WTC11 (cell line): ENCODE results near the gene FAM120AOS. TPM values are rescaled to one million over a fixed set of nuclear protein-coding genes. Genes with fewer than 3 reads are reported as not detected.

Source experiments
- ATAC-seq: fragments of 200-7000 bp; cut with Tn5 transposase; 2 replicates; pipeline ENCODE4 v1.10.0; 2021; ENCODE audit warnings: mild to moderate bottlenecking, moderate library complexity
- CTCF ChIA-PET: fragments of 300-600 bp; sonication (Branson Sonifier 250); formaldehyde crosslinking; loops from one replicate; lab custom pipeline; 2021; ENCODE audit warnings: antibody characterized with exemption; lab: Charles Lee
- POLR2A ChIA-PET: fragments of 350-600 bp; sonication (Branson Sonifier 250); formaldehyde crosslinking; loops from one replicate; lab custom pipeline; 2021; ENCODE audit warnings: antibody characterized with exemption; lab: Charles Lee
- DNase-seq: peaks from one replicate; pipeline ENCODE4 v3.0.0; 2021; ENCODE audit warnings: low spot score
- H3K27ac Mint-ChIP-seq: 2 replicates; pipeline ENCODE4 v1.8.0; 2021; ENCODE audit warnings: mixed read lengths
- H3K27me3 Mint-ChIP-seq: 2 replicates; pipeline ENCODE4 v1.8.0; 2021; ENCODE audit warnings: low read depth, mild to moderate bottlenecking, moderate library complexity, mixed read lengths
- H3K36me3 Mint-ChIP-seq: 2 replicates; pipeline ENCODE4 v1.8.0; 2021; ENCODE audit warnings: mixed read lengths
- H3K4me1 Mint-ChIP-seq: 2 replicates; pipeline ENCODE4 v1.8.0; 2022; ENCODE audit warnings: mixed read lengths
- H3K4me3 Mint-ChIP-seq: 2 replicates; pipeline ENCODE4 v1.8.0; 2021; ENCODE audit warnings: mild to moderate bottlenecking, moderate library complexity, mixed read lengths
- H3K9me3 Mint-ChIP-seq: 2 replicates; pipeline ENCODE4 v1.8.0; 2021; ENCODE audit warnings: mixed read lengths
- ELF4 ChIP-seq: sonication (generic); formaldehyde crosslinking; IDR thresholded peaks from 2 replicates; pipeline ENCODE4 v1.8.1; 2022; ENCODE audit warnings: low read depth, mild to moderate bottlenecking, moderate library complexity, missing genetic modification reagents
- FOXP1 ChIP-seq: sonication (generic); formaldehyde crosslinking; IDR thresholded peaks from 2 replicates; pipeline ENCODE4 v1.8.0; 2022; ENCODE audit warnings: missing genetic modification reagents, mild to moderate bottlenecking, moderate library complexity, borderline replicate concordance
- HMGA2 ChIP-seq: fragments of 250-450 bp; sonication (Bioruptor Pico); IDR thresholded peaks from 2 replicates; pipeline ENCODE4 v1.4.0; 2021; ENCODE audit warnings: mild to moderate bottlenecking, moderate library complexity
- KAT7 ChIP-seq: sonication (generic); formaldehyde crosslinking; IDR thresholded peaks from 2 replicates; pipeline ENCODE4 v1.8.1; 2023; ENCODE audit warnings: missing genetic modification reagents, mild to moderate bottlenecking, borderline replicate concordance
- MXD4 ChIP-seq: fragments of 250-450 bp; sonication (Bioruptor Pico); IDR thresholded peaks from 2 replicates; pipeline ENCODE4 v1.8.0; 2021; ENCODE audit warnings: mild to moderate bottlenecking, moderate library complexity, borderline replicate concordance
- NFATC4 ChIP-seq: fragments of 250-450 bp; sonication (Bioruptor Pico); IDR thresholded peaks from 2 replicates; pipeline ENCODE4 v1.9.0; 2021; ENCODE audit warnings: mild to moderate bottlenecking
- NFE2L1 ChIP-seq: sonication (generic); formaldehyde crosslinking; IDR thresholded peaks from 2 replicates; pipeline ENCODE4 v1.8.1; 2023; ENCODE audit warnings: missing genetic modification reagents
- NR3C1 ChIP-seq: sonication (generic); formaldehyde crosslinking; conservative IDR thresholded peaks from 2 replicates; pipeline ENCODE4 v1.8.1; 2023; ENCODE audit warnings: low read depth, mild to moderate bottlenecking, missing genetic modification reagents
- TEAD1 ChIP-seq: sonication (generic); formaldehyde crosslinking; IDR thresholded peaks from 2 replicates; pipeline ENCODE4 v1.8.0; 2022; ENCODE audit warnings: mild to moderate bottlenecking, missing genetic modification reagents
- ZNF138 ChIP-seq: sonication (generic); formaldehyde crosslinking; conservative IDR thresholded peaks from 2 replicates; pipeline ENCODE4 v1.8.1; 2022; ENCODE audit warnings: mild to moderate bottlenecking, moderate library complexity, missing genetic modification reagents
- ZNF263 ChIP-seq: sonication (generic); formaldehyde crosslinking; IDR thresholded peaks from 2 replicates; pipeline ENCODE4 v1.8.1; 2022; ENCODE audit warnings: low read depth, mild to moderate bottlenecking, moderate library complexity, missing genetic modification reagents
- ZNF317 ChIP-seq: sonication (generic); formaldehyde crosslinking; IDR thresholded peaks from 2 replicates; pipeline ENCODE4 v1.8.1; 2023; ENCODE audit warnings: low read depth, mild to moderate bottlenecking, moderate library complexity, missing genetic modification reagents, borderline replicate concordance
- ZNF396 ChIP-seq: fragments of 250-450 bp; sonication (Bioruptor Pico); IDR thresholded peaks from 2 replicates; pipeline ENCODE4 v1.8.0; 2021; ENCODE audit warnings: mild to moderate bottlenecking, moderate library complexity, borderline replicate concordance
- ZNF416 ChIP-seq: fragments of 250-450 bp; sonication (Bioruptor Pico); IDR thresholded peaks from 2 replicates; pipeline ENCODE4 v1.9.0; 2021; ENCODE audit warnings: mild to moderate bottlenecking, inconsistent platforms
- total RNA-seq: library from RNA; stranded (reverse); gene quantifications from 3 replicates; pipeline ENCODE4 v1.2.3, GENCODE V29; 2021
- TF ChIP-seq, protein P1 (sequence below): sonication (generic); formaldehyde crosslinking; IDR thresholded peaks from 2 replicates; pipeline ENCODE4 v1.8.1; 2022; ENCODE audit warnings: low read depth, mild to moderate bottlenecking, moderate library complexity, missing genetic modification reagents, borderline replicate concordance
- TF ChIP-seq, protein P2 (sequence below): sonication (generic); formaldehyde crosslinking; IDR thresholded peaks from 2 replicates; pipeline ENCODE4 v1.8.1; 2023; ENCODE audit warnings: mild to moderate bottlenecking, moderate library complexity, missing genetic modification reagents
- TF ChIP-seq, protein P3 (sequence below): sonication (generic); formaldehyde crosslinking; IDR thresholded peaks from 2 replicates; pipeline ENCODE4 v1.8.0; 2022; ENCODE audit warnings: mild to moderate bottlenecking, missing genetic modification reagents
- TF ChIP-seq, protein P4 (sequence below): sonication (generic); formaldehyde crosslinking; IDR thresholded peaks from 2 replicates; pipeline ENCODE4 v1.8.1; 2023; ENCODE audit warnings: mild to moderate bottlenecking, missing genetic modification reagents
- TF ChIP-seq, protein P5 (sequence below): fragments of 250-450 bp; sonication (Bioruptor Pico); IDR thresholded peaks from 2 replicates; pipeline ENCODE4 v1.9.0; 2021; ENCODE audit warnings: mild to moderate bottlenecking
- TF ChIP-seq, protein P6 (sequence below): sonication (generic); formaldehyde crosslinking; IDR thresholded peaks from 2 replicates; pipeline ENCODE4 v1.8.0; 2023; ENCODE audit warnings: missing genetic modification reagents
- TF ChIP-seq, protein P7 (sequence below): sonication (generic); formaldehyde crosslinking; IDR thresholded peaks from 2 replicates; pipeline ENCODE4 v1.8.1; 2023; ENCODE audit warnings: mild to moderate bottlenecking, missing genetic modification reagents, moderate library complexity

FAM120AOS gene
- total RNA-seq, 1 experiment from 2014 or later = 44.4 TPM

DNA sequence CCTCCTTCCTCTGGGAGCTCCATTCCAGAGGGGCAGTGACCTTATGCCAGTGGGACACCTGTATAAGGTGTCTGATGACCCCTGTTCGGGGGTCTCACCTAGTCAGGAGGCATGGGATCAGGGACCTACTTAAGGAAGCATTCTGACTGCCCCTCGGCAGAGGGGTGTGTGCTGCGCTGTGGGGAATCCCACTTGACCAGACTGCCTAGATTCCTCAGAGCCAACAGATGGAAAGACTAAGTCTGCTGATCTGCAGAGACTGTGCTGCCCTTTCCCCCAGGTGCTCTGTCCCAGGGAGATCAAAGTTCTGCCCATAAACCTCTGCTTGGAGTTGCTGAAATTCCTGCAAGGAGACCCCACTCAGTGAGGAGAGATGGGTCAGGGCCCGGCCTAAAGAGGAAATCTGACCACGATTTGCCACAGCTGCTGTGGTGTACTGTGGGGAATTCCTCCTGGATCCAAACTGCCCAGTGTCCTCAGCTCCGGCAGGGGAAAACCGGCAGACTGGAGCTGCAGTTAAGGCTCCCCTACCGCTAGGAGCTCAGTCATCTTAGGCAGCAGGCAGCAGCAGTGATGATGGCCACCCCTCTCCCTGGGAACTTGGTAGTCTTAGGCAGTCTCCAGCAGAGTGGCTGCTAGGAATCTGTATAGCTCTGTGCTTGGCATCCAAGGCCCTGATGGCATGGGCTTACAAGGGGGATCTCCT is 36.7 kb downstream of the FAM120AOS start (continued):
- TF ChIP-seq NFATC4 (CRISPR knock-in tag) = no peak
- TF ChIP-seq FOXP1 = no peak
- no peak for TF ChIP-seq KAT7 (CRISPR knock-in tag)
- no peak for TF ChIP-seq HMGA2 (CRISPR knock-in tag)
- TF ChIP-seq, protein P1, sequence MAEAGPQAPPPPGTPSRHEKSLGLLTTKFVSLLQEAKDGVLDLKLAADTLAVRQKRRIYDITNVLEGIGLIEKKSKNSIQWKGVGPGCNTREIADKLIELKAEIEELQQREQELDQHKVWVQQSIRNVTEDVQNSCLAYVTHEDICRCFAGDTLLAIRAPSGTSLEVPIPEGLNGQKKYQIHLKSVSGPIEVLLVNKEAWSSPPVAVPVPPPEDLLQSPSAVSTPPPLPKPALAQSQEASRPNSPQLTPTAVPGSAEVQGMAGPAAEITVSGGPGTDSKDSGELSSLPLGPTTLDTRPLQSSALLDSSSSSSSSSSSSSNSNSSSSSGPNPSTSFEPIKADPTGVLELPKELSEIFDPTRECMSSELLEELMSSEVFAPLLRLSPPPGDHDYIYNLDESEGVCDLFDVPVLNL (CRISPR knock-in tag) = no peak
- TF ChIP-seq, all 79 proteins: peak for 0

DNA sequence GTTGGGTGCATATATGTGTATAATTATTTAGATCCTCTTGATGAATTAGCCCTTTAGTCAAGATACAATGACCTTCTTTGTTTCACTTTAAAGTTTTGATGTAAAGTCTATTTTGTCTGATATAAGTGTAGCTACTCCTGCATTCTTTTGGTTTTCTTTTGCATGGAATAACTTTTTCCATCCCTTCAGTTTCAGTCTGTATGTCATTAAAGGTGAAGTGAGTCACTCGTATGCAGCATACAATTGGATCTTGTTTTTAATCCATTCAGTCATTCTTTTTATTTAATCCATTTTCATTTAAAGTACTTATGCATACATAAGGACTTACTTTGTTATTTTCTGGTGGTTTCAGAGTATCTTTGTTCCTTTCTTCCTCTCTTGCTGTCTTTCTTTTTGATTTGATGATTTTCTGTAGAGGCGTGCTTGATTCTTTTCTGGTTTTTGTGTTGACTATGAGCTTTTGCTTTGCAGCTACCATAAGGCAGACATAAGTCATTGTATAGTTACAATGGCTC is 38.1 kb downstream of the FAM120AOS start:
- Mint-ChIP-seq H3K27me3 (peaks cover 17% of the 10 kb centered on the region), H3K4me3 (no peak overlapping the region), H3K4me1 (no peaks in the 10 kb centered on the region), H3K36me3 (peaks cover 11% of the 10 kb centered on the region), H3K27ac (no peak overlapping the region), H3K9me3 (peaks cover 31% of the 10 kb centered on the region)
- DNase-seq (no peak), ATAC-seq (no peak)
- TF ChIP-seq ZNF138 (no peak), FOXP1 (no peak), NR3C1 (CRISPR knock-in tag) (no peak), ZNF317 (CRISPR knock-in tag) (no peak), ELF4 (no peak)
- TF ChIP-seq, protein P1 (CRISPR knock-in tag) = no peak
- TF ChIP-seq, protein P2, sequence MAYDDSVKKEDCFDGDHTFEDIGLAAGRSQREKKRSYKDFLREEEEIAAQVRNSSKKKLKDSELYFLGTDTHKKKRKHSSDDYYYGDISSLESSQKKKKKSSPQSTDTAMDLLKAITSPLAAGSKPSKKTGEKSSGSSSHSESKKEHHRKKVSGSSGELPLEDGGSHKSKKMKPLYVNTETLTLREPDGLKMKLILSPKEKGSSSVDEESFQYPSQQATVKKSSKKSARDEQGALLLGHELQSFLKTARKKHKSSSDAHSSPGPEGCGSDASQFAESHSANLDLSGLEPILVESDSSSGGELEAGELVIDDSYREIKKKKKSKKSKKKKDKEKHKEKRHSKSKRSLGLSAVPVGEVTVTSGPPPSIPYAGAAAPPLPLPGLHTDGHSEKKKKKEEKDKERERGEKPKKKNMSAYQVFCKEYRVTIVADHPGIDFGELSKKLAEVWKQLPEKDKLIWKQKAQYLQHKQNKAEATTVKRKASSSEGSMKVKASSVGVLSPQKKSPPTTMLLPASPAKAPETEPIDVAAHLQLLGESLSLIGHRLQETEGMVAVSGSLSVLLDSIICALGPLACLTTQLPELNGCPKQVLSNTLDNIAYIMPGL (CRISPR knock-in tag) = no peak
- TF ChIP-seq, protein P3, sequence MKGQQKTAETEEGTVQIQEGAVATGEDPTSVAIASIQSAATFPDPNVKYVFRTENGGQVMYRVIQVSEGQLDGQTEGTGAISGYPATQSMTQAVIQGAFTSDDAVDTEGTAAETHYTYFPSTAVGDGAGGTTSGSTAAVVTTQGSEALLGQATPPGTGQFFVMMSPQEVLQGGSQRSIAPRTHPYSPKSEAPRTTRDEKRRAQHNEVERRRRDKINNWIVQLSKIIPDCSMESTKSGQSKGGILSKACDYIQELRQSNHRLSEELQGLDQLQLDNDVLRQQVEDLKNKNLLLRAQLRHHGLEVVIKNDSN (CRISPR knock-in tag) = no peak
- TF ChIP-seq, protein P4, sequence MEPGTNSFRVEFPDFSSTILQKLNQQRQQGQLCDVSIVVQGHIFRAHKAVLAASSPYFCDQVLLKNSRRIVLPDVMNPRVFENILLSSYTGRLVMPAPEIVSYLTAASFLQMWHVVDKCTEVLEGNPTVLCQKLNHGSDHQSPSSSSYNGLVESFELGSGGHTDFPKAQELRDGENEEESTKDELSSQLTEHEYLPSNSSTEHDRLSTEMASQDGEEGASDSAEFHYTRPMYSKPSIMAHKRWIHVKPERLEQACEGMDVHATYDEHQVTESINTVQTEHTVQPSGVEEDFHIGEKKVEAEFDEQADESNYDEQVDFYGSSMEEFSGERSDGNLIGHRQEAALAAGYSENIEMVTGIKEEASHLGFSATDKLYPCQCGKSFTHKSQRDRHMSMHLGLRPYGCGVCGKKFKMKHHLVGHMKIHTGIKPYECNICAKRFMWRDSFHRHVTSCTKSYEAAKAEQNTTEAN (CRISPR knock-in tag) = no peak
- ChIA-PET CTCF (no interaction called here), POLR2A (no interaction called here)

DNA sequence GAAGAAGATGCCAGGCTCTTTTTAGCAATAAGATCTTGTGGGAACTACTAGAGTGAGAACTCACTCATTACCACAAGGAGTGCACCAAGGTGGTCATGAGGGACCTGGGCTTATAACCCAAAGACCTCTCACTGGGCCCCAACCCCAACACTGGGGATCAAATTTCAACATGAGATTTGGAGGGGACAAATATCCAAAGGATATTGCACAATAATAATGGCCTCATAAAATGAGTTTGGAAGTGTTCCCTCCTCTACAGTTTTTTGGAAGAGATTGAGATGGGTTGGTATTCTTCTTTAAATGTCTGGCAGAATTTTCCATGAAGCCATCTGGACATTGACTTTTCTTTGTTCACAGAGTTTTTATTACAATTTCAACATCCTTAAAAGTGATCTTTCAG is 39.9 kb downstream of the FAM120AOS start:
- Mint-ChIP-seq H3K27ac (no peak overlapping the region), H3K4me3 (no peak overlapping the region), H3K9me3 (peaks cover 23% of the 10 kb centered on the region), H3K36me3 (peaks cover 7% of the 10 kb centered on the region), H3K27me3 (peaks cover 17% of the 10 kb centered on the region), H3K4me1 (no peaks in the 10 kb centered on the region)
- POLR2A ChIA-PET = no interaction called here
- DNase-seq (no peak), ATAC-seq (no peak)
- CTCF ChIA-PET = no interaction called here
- TF ChIP-seq FOXP1 = no peak
- no peak for TF ChIP-seq ZNF396 (CRISPR knock-in tag)
- TF ChIP-seq TEAD1 (CRISPR knock-in tag) = no peak
- TF ChIP-seq, protein P5, sequence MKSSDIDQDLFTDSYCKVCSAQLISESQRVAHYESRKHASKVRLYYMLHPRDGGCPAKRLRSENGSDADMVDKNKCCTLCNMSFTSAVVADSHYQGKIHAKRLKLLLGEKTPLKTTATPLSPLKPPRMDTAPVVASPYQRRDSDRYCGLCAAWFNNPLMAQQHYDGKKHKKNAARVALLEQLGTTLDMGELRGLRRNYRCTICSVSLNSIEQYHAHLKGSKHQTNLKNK (CRISPR knock-in tag) = no peak
- no peak for TF ChIP-seq ZNF263
- TF ChIP-seq, protein P3 (CRISPR knock-in tag) = no peak
- no peak for TF ChIP-seq NFE2L1 (CRISPR knock-in tag)
- TF ChIP-seq ZNF416 (CRISPR knock-in tag) = no peak
- no peak for TF ChIP-seq MXD4 (CRISPR knock-in tag)
- TF ChIP-seq, protein P6, sequence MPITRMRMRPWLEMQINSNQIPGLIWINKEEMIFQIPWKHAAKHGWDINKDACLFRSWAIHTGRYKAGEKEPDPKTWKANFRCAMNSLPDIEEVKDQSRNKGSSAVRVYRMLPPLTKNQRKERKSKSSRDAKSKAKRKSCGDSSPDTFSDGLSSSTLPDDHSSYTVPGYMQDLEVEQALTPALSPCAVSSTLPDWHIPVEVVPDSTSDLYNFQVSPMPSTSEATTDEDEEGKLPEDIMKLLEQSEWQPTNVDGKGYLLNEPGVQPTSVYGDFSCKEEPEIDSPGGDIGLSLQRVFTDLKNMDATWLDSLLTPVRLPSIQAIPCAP = no peak
- TF ChIP-seq, protein P7, sequence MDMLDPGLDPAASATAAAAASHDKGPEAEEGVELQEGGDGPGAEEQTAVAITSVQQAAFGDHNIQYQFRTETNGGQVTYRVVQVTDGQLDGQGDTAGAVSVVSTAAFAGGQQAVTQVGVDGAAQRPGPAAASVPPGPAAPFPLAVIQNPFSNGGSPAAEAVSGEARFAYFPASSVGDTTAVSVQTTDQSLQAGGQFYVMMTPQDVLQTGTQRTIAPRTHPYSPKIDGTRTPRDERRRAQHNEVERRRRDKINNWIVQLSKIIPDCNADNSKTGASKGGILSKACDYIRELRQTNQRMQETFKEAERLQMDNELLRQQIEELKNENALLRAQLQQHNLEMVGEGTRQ (CRISPR knock-in tag) = no peak
